Epithelial cell of esophagus (primary cell): ENCODE results near the gene SSH2.

ENCODE experiments used
- DNase-seq: peaks from one replicate; pipeline ENCODE4 v3.0.0; 2010; ENCODE audit warnings: low read depth
- H3K4me3 ChIP-seq: 2 replicates; pipeline ENCODE4 v1.5.1; 2011; ENCODE audit warnings: mild to moderate bottlenecking, low read length, control low read depth
- TF ChIP-seq, protein P1 (sequence below): IDR thresholded peaks from 2 replicates; pipeline ENCODE4 v1.5.1; 2011; ENCODE audit warnings: low read depth, mild to moderate bottlenecking, low read length, control low read depth, inconsistent platforms; ENCODE audit not compliant: insufficient read depth; ENCODE audit errors: missing control alignments

Gene SSH2

DNA sequence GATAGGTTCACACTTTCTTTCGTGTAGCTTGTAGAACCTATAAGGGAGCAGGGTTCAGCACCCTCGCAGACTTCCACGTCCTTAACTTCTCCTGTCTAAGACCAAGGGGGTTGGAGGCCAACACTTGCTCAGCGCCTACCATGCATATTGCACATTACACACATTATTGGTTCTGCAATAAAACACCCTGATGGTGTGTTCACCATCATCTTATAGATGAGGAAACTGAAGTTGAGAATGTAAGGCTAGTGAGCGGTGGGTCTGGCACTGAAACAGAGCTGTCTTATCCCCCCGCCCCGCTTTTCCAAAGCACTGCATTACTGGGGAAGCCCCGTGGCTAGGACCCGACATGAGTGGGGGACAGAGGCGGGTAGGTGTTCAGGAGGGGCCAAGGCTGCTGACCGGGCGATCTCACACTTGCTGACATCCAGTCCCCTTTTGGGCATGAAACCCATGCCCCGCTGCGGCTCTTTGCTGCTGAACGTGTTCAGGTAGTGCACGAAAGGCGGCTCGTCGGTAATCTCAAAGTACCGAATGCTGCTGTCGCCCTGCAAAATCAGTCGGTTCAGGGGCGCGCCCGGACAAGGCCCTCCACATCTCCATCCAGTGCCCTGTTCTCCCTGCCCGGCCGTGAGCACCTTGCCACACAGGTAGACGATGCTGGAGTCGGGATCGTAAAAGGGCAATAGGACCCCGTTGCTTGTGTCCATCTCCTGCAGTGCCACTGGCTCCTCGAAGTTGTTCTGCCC lies 313.6 kb downstream of the SSH2 start:
- TF ChIP-seq, protein P1, sequence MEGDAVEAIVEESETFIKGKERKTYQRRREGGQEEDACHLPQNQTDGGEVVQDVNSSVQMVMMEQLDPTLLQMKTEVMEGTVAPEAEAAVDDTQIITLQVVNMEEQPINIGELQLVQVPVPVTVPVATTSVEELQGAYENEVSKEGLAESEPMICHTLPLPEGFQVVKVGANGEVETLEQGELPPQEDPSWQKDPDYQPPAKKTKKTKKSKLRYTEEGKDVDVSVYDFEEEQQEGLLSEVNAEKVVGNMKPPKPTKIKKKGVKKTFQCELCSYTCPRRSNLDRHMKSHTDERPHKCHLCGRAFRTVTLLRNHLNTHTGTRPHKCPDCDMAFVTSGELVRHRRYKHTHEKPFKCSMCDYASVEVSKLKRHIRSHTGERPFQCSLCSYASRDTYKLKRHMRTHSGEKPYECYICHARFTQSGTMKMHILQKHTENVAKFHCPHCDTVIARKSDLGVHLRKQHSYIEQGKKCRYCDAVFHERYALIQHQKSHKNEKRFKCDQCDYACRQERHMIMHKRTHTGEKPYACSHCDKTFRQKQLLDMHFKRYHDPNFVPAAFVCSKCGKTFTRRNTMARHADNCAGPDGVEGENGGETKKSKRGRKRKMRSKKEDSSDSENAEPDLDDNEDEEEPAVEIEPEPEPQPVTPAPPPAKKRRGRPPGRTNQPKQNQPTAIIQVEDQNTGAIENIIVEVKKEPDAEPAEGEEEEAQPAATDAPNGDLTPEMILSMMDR = no peak
- no peak overlapping the region for H3K4me3 ChIP-seq

DNA sequence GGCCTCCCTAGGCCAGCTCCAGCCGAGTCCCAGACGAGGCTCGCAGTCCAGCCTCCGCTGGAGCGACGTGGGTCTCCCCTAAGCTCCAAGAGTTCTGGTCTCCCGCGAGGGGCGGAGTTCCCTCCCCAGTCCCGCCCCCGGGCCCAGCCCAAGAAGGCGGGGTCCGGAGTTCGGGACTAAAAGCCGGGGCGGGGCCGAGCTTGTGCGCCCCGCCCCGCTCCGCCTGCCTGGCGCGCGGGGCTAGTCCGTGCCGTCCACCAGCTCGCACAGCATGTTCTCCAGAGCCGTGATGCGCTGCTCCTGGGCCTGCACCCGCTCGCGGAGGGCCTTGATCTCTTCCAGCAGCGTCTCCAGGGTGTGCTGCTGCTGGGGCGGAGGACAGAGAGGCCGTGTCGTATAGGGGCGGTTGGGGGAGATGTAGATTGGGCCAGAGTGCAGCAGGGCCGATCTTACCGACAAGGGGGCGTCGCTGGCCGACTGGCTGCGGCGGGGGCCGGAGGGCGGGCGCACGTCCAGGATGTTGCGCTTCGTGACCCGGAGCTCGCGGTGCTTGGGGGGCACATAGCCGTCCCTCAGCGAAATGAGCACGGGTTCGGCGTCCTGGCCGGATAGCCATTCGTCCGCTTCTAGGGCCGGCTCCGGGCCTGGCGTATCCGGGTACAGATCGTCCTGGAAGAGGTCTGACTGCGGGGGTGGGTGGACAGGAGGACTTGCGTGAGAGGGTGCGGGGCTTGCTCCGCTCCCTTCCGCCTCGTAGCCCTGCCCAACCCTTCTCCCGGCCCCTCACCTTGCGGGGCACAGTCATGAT lies 314.3 kb downstream of the SSH2 start:
- peak overlapping the region; percentile 30 for H3K4me3 ChIP-seq
- peak; percentile 90 for DNase-seq
- TF ChIP-seq, protein P1 = no peak

More for the DNA sequence above, 313.6 kb downstream of the SSH2 start:
- no peak for DNase-seq

DNA sequence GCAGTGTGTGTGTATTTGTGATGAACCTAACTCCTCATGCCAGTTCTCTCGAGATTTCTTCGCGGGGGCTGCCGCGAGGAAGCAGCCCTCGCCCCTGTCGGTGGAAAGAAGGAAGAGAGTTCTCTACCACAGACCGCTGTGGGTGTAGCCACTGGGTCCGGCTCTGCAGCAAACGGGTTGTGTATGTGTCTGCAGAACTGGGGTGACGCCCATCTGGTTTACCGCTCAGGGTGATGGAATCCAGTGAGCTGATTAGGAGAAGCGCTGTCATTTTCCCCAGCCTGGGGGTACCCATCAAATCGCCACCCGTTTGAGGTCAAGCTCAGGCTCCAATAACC lies 315.0 kb downstream of the SSH2 start:
- H3K4me3 ChIP-seq = peak overlapping the region; percentile 30
- TF ChIP-seq, protein P1 = no peak
- peak; percentile 50 for DNase-seq

DNA sequence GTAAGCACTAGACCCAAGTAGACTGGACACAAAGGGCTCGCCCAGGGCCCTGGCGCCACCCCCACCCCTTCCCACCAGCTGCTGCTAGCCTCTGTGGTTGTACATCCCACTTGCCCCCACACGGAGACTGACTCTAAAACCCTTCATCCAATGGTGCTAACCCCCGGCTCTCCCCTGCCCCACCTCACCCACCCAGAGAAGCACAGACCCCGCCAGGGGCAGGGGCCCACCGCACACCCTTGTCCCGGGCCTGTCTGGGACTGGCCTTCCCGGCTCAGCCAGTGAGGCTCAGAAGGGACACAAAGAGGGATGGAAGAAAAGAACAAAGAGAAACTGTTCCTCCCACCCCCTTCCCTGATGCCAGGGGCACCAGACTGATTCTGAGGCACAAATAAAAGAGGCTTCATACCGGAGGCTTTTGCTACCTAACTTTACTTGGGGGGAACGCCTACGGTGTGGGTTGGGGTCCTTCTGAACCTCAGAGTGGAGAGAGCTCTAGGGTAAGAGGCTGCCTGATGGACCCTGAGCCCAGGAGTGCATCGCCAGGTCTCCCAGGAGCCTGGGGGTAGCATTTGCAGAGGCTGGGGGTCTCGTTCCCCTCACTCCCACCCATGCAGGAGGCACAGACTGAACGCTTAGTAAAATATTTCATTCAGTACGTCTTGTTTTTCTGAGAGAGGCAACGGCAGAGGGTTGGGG lies 315.5 kb downstream of the SSH2 start:
- no peak for DNase-seq
- no peak overlapping the region for H3K4me3 ChIP-seq

DNA sequence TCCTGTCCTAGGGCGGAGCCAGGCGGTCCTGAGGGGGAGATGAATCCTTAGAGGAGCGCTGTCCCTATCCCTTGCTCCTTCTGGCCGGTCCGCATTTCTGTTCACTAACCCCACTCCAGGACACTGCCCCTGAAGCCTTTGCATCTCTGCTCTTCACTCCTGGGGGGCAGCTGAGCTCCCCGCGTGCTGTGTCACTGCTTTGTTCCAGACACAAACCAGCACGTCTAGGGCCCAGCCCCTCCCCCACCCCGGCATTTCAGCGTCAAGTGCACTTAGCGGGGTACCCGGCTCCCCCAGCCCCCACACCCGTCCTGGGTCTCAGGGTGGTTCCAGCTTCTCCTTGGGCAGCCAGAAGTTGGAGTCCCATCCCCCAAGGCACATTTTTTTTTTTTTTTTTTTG lies 316.2 kb downstream of the SSH2 start:
- no peak overlapping the region for H3K4me3 ChIP-seq
- TF ChIP-seq, protein P1 = no peak
- no peak for DNase-seq

More for the DNA sequence above, 315.5 kb downstream of the SSH2 start:
- TF ChIP-seq, protein P1 = no peak

DNA sequence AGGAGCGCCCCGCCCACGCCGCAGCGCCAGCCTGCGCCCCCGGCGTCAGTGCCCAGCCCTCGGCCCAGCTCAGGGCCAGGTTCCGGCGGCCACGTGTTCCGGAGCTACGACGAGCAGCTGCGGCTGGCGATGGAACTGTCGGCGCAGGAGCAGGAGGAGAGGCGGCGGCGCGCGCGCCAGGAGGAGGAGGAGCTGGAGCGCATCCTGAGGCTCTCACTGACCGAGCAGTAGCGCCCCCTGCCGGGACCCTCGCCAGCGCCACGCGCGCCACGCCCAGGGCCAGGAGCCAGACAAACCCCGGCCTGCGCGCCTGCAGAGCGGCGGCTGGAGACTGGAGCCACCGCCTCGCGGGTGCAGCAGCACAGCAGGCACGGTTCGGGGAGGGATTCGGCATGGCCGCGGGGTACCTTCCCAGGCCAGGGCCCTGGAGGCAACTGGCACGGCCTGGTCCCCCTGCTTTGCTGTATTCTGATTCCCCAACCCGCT lies 316.6 kb downstream of the SSH2 start:
- TF ChIP-seq, protein P1 = peak; percentile 57
- peak overlapping the region; percentile 13 for H3K4me3 ChIP-seq
- peak; percentile 92 for DNase-seq
